Right cardiac atrium (tissue), 5 donors: ENCODE results near the gene RIPOR3. TPM values are rescaled to one million over a fixed set of nuclear protein-coding genes. Genes with fewer than 3 reads are reported as not detected.
"Not testable (repeated sequence)": the region's sequence is repeated elsewhere in the genome, so short reads cannot be mapped to it uniquely, and the experiment has no call there.

ENCODE experiments used
- ATAC-seq, 2 donors: fragments of 200-7000 bp; cut with Tn5 transposase; one replicate each; pipeline versions ENCODE4 v1.8.0 to v1.9.1; 2020; ENCODE audit warnings: moderate library complexity in 2 of 2, mild to moderate bottlenecking in 1 of 2
- DNase-seq, 3 donors: peaks; one replicate each; pipeline ENCODE4 v3.0.0-alpha.2; 2020
- H3K27ac ChIP-seq: one replicate; pipeline ENCODE4 v1.5.1; 2013; ENCODE audit warnings: mild to moderate bottlenecking, low read length, control low read depth, moderate library complexity
- H3K27me3 ChIP-seq: one replicate; pipeline ENCODE4 v1.6.1; 2013; ENCODE audit not compliant: control insufficient read depth, insufficient read depth
- H3K4me1 ChIP-seq: one replicate; pipeline ENCODE4 v1.6.1; 2013; ENCODE audit warnings: low read length; ENCODE audit not compliant: control insufficient read depth, insufficient read depth
- H3K4me3 ChIP-seq: one replicate; pipeline ENCODE4 v1.5.1; 2013; ENCODE audit warnings: low read length, control low read depth
- H3K9me3 ChIP-seq: one replicate; pipeline ENCODE4 v1.6.1; 2013; ENCODE audit warnings: low read length; ENCODE audit not compliant: control insufficient read depth
- whole genome bisulfite sequencing: extraction: QIAGEN DNeasy Blood & Tissue Kit; methylation state at CpG from one replicate; pipeline ENCODE4 v1.1.7; 2013; 5-methylcytosine and 5-hydroxymethylcytosine counted together
- intact Hi-C, 4 donors: fragments of 100-400 bp; cut with DNase I; formaldehyde crosslinking; loops; one replicate each; pipeline versions ENCODE4 v1.11.0 to v1.14.0; 2022 to 2023
- polyA plus RNA-seq: library from polyadenylated mRNA; stranded (reverse); fragments of 200-250 nt; gene quantifications from one replicate; pipeline ENCODE4 v1.2.3, GENCODE V29; 2013
- total RNA-seq, 4 donors: library from RNA; stranded (reverse); fragmentation: NEBNext Ultra II Directional; extraction: Animal tissue kit (Norgen Biotek cat#: 25700); gene quantifications; one replicate each; pipeline ENCODE4 v1.2.1, GENCODE V29; 2021
- donor health status: healthy with polysubstance abuse.
- donor health status: DM: no; HTN: yes; CAD: no.
- donor health status: DM: no; HTN: no; CAD: no.
- donor health status: DM: no; HTN: yes; CAD: no; lungs with severe emphysema.
- donor health status: DM: yes; HTN: yes; CAD: no.

The RIPOR3 gene
- total and polyA plus RNA-seq, 5 donors = 2.1 to 12.9 (median 3.5) TPM

DNA sequence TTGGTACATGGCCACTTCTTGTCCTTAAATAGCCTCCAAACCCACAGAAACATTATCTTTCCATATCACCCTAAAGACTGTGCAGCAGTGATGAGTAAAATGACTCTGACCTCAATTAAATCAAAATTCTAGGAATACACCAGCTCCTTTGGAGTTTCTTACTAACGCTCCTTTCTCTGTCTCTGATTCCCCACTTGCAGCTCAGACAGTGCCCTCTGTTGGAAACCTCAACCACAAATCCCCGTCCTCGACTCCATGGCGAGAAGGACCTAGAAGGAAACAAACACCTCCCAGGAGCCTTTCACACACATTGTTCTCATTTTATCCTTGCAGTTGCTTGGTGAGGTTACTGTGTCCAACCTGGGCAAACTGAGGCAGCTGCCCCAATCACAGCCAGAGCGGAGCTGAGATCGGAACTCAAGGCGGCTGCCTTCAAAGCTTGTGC, 22.3 kb upstream of the RIPOR3 start:
- intact Hi-C loops = loop anchor here in 2 of 4 donors (10.0 kb wide), 2 partner anchors 49 to 89 kb away; no protein-coding TSS in a partner anchor

GRCh38 chr20:50712771-50713656, 21.7 kb upstream of the RIPOR3 start:
- 90% methylated on average over 7 of the region's 7 CpGs for WGBS
- intact Hi-C loops = loop anchor here in 2 of 4 donors (10.0 kb wide), 2 partner anchors 48 to 88 kb away; no protein-coding TSS in a partner anchor
- Histone ChIP-seq H3K4me1 (no peaks in the 10 kb centered on the region), H3K27ac (no peak overlapping the region), H3K27me3 (no peaks in the 10 kb centered on the region), H3K9me3 (no peaks in the 10 kb centered on the region), H3K4me3 (no peak overlapping the region)
- ATAC-seq = peak in 1 of 2 donors; percentile 25
- DNase-seq = no peak

More for the DNA sequence above, 22.3 kb upstream of the RIPOR3 start:
- 40% methylated on average over 7 of the region's 7 CpGs for WGBS
- DNase-seq (no peak), ATAC-seq (peak; percentile 55 to 57)
- Histone ChIP-seq H3K4me1 (no peaks in the 10 kb centered on the region), H3K9me3 (no peaks in the 10 kb centered on the region), H3K27me3 (no peaks in the 10 kb centered on the region), H3K27ac (no peak overlapping the region), H3K4me3 (no peak overlapping the region)

DNA sequence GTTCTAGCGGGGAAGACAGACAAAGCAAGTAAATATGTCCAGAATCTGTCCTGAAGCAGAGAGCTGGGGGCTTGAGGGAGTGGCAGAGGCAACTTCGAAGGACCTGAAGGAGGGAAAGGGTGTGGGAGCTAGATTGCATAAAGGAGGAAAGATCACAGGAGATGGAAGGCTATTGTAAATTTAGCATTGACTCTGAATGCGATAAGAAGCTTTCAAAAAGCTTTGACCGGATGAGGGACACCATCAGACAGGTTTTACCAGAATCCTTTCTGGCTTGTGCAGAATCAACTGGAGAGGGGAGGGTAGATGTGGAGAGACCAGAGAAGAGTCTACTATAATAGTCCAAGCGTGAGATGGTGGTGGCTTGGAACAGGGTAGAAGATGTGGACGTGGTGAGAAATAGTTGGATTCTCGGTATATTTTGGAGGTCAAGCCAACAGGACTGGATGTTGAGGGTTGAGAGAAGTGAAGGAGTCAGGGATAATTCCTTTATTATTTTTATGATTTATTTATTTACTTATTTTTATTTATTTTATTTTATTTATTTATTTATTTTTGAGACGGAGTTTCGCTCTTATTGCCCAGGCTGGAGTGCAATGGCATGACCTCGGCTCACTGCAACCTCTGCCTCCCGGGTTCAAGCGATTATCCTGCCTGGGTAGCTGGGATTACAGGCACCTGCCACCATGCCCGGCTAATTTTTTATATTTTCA, 19.9 kb upstream of the RIPOR3 start:
- Histone ChIP-seq H3K27ac (no peak overlapping the region), H3K27me3 (no peaks in the 10 kb centered on the region), H3K4me3 (no peak overlapping the region), H3K4me1 (no peaks in the 10 kb centered on the region), H3K9me3 (no peaks in the 10 kb centered on the region)
- 93% methylated on average over 13 of the region's 13 CpGs for WGBS
- intact Hi-C loops = loop anchor here in 2 of 4 donors (10.0 kb wide), 2 partner anchors 46 to 86 kb away; no protein-coding TSS in a partner anchor
- no peak for DNase-seq
- no peak for ATAC-seq

DNA sequence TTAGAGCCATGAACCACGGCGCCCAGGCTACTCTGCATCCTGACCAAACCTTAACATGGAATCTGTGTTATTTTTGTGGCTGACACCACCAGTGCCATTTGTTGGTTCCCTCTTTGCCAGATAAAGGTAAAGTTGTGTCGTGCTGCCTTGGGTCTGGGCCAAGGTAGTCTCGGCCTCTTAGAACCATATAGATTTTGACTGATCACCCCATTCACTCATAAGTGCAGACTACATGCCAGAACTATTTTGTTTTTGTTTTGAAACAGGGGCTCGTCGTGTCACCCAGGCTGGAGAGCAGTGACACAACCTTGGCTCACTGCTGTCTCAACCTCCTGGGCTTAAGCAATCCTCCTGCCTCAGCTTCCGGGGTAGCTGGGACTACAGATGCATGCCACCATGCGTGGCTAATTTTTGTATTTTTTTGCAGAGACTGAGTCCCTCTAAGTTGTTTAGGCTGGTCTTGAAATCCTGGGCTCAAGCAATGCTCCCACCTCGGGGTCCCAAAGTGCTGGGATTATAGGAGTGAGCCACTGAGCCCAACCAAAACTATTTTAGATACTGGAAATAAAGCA, 19.2 kb upstream of the RIPOR3 start:
- intact Hi-C loops = loop anchor here in 2 of 4 donors (10.0 kb wide), 2 partner anchors 46 to 86 kb away; no protein-coding TSS in a partner anchor
- Histone ChIP-seq H3K9me3 (no peaks in the 10 kb centered on the region), H3K27ac (no peak overlapping the region), H3K4me1 (no peaks in the 10 kb centered on the region), H3K4me3 (no peak overlapping the region), H3K27me3 (no peaks in the 10 kb centered on the region)
- peak in 1 of 3 donors; percentile 24 for DNase-seq
- 73% methylated on average over 9 of the region's 9 CpGs for WGBS
- peak in 1 of 2 donors; percentile 28 for ATAC-seq

DNA sequence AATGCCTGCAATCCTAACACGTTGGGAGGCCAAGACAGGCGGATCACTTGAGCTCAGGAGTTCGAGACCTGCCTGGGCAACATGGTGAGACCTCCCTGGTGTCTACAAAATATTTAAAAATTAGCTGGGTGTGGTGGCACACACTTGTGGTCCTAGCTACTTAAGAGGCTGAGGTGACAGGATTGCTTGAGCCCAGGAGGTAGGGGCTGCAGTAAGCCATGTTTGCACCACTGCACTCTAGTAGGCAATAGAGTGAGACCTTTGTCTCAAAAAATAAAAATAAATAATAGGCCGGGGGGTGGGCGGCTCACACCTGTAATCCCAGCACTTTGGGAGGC, 18.3 kb upstream of the RIPOR3 start:
- Histone ChIP-seq H3K27ac (no peak overlapping the region), H3K4me1 (no peaks in the 10 kb centered on the region), H3K9me3 (no peaks in the 10 kb centered on the region), H3K4me3 (no peak overlapping the region), H3K27me3 (no peaks in the 10 kb centered on the region)
- 74% methylated on average over 5 of the region's 5 CpGs for WGBS
- no peak for ATAC-seq
- intact Hi-C loops = loop anchor here in 1 of 4 donors (10.0 kb wide), 1 partner anchor 85 kb away; no protein-coding TSS in a partner anchor
- DNase-seq = no peak

- DNase-seq = no peak
These were observed 17.7 kb upstream of the RIPOR3 start for GRCh38 chr20:50708845-50709635.

GRCh38 chr20:50704971-50705370, 13.6 kb upstream of the RIPOR3 start:
- Histone ChIP-seq H3K9me3 (no peaks in the 10 kb centered on the region), H3K4me3 (no peak overlapping the region), H3K27me3 (no peaks in the 10 kb centered on the region), H3K27ac (no peak overlapping the region), H3K4me1 (no peaks in the 10 kb centered on the region)
- WGBS = 94% methylated on average over 1 of the region's 1 CpG
- DNase-seq = no peak
- intact Hi-C loops = loop anchor here in 1 of 4 donors (10.0 kb wide), 1 partner anchor 80 kb away; no protein-coding TSS in a partner anchor
- ATAC-seq = no peak

More at GRCh38 chr20:50708845-50709635, 17.7 kb upstream of the RIPOR3 start:
- no peak overlapping the region for H3K4me3 ChIP-seq
- H3K4me1 ChIP-seq = no peaks in the 10 kb centered on the region
- H3K27me3 ChIP-seq = no peaks in the 10 kb centered on the region
- ATAC-seq = no peak
- intact Hi-C loops = loop anchor here in 1 of 4 donors (10.0 kb wide), 1 partner anchor 84 kb away; no protein-coding TSS in a partner anchor
- 64% methylated on average over 8 of the region's 8 CpGs for WGBS
- H3K9me3 ChIP-seq = no peaks in the 10 kb centered on the region
- H3K27ac ChIP-seq = no peak overlapping the region

- Histone ChIP-seq H3K27me3 (no peaks in the 10 kb centered on the region), H3K9me3 (no peaks in the 10 kb centered on the region), H3K27ac (no peak overlapping the region), H3K4me1 (no peaks in the 10 kb centered on the region), H3K4me3 (no peak overlapping the region)
- no peak for DNase-seq
- intact Hi-C loops = loop anchor here in 1 of 4 donors (10.0 kb wide), 1 partner anchor 80 kb away; no protein-coding TSS in a partner anchor
- no peak for ATAC-seq
- WGBS = 81% methylated on average over 4 of the region's 4 CpGs
These were observed 13.2 kb upstream of the RIPOR3 start for GRCh38 chr20:50704514-50704913.

DNA sequence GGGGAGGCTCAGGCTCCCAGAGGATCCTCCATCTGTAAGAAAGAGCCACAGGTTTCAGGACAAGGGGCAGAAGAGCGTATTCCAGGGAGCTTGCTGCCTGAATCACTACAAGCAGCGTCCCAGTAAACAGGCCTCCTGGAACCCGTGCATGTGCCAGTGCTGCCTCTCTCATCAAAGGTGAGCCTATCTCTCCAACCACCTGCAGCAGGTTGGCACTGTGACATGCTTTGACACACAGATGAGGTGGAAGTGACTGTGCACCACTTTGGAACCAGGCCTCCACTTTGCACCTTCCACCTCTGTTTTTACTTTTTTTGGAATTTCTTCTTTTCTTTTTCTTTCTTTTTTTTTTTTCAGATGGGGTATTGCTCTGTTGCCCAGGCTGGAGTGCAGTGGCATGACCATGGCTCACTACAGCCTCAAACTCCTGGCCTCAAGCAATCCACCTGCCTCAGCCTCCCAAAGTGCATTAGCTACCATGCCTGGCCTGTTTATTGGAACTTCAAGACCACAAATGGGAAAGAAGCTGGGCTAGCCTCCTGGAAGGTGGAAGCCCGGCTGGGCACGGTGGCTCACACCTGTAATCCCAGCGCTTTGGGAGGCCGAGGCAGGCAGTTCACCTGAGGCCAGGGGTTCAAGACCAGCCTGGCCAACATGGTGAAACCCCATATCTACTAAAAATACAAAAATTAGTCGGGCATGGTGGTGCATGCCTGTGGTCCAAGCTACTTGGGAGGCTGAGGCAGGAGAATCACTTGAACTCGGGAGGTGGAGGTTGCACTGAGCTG, 12.5 kb upstream of the RIPOR3 start:
- WGBS = 89% methylated on average over 9 of the region's 9 CpGs
- DNase-seq = not testable (repeated sequence)

More for the DNA sequence above, 12.5 kb upstream of the RIPOR3 start:
- not testable (repeated sequence) for H3K4me3 ChIP-seq, H3K9me3 ChIP-seq, ATAC-seq, H3K27me3 ChIP-seq, H3K4me1 ChIP-seq, H3K27ac ChIP-seq
- intact Hi-C loops = loop anchor here in 1 of 4 donors (10.0 kb wide), 1 partner anchor 79 kb away; no protein-coding TSS in a partner anchor
